Kidney epithelial cell (primary cell): ENCODE results near the gene MMD2. TPM values are rescaled to one million over a fixed set of nuclear protein-coding genes. Genes with fewer than 3 reads are reported as not detected.

ENCODE experiments used
- DNase-seq: peaks from one replicate; pipeline ENCODE4 v3.0.0-alpha.2; 2010; ENCODE audit warnings: low read depth
- H3K27me3 ChIP-seq: 2 replicates; pipeline ENCODE4 v1.6.0; 2011; ENCODE audit warnings: low read length; ENCODE audit not compliant: control insufficient read depth, insufficient read depth
- H3K36me3 ChIP-seq: 2 replicates; pipeline ENCODE4 v1.5.1; 2011; ENCODE audit warnings: low read length; ENCODE audit not compliant: control insufficient read depth, insufficient read depth
- H3K4me3 ChIP-seq: 2 replicates; pipeline ENCODE4 v1.5.1; 2011; ENCODE audit warnings: low read depth, mild to moderate bottlenecking, control low read depth, low read length
- CTCF ChIP-seq: IDR thresholded peaks from 2 replicates; pipeline ENCODE4 v1.5.1; 2011; ENCODE audit warnings: mild to moderate bottlenecking, moderate library complexity, low read length, control low read depth, inconsistent platforms; ENCODE audit not compliant: insufficient read depth, poor library complexity, severe bottlenecking
- total RNA-seq: library from RNA; depleted of rRNA; stranded (reverse); fragments of >200 nt; gene quantifications from 2 replicates; pipeline ENCODE4 v1.2.3, GENCODE V29; 2015

Gene MMD2
- total RNA-seq, 1 donor from 2014 or later: not detected

GRCh38 chr7:4916113-4916512 lies 42.9 kb downstream of the MMD2 start:
- TF ChIP-seq CTCF: no peak
- no peaks in the 10 kb centered on the region for H3K36me3 ChIP-seq
- no peaks in the 10 kb centered on the region for H3K27me3 ChIP-seq
- H3K4me3 ChIP-seq: no peak overlapping the region
- DNase-seq: no peak

- Histone ChIP-seq H3K4me3 (no peak overlapping the region), H3K27me3 (no peaks in the 10 kb centered on the region), H3K36me3 (no peaks in the 10 kb centered on the region)
- TF ChIP-seq CTCF: no peak
- no peak for DNase-seq
These were observed 47.7 kb downstream of the MMD2 start for GRCh38 chr7:4911111-4911828.

- DNase-seq: no peak
- H3K4me3 ChIP-seq: no peak overlapping the region
- no peaks in the 10 kb centered on the region for H3K36me3 ChIP-seq
- peaks cover 5% of the 10 kb centered on the region for H3K27me3 ChIP-seq
- TF ChIP-seq CTCF: no peak
These were observed 52.3 kb downstream of the MMD2 start for GRCh38 chr7:4906682-4907081.

GRCh38 chr7:4905171-4905570 lies 53.8 kb downstream of the MMD2 start:
- no peaks in the 10 kb centered on the region for H3K36me3 ChIP-seq
- no peak for DNase-seq
- no peak overlapping the region for H3K4me3 ChIP-seq
- H3K27me3 ChIP-seq: peaks cover 5% of the 10 kb centered on the region
- TF ChIP-seq CTCF: no peak

GRCh38 chr7:4904346-4904745 lies 54.6 kb downstream of the MMD2 start:
- H3K4me3 ChIP-seq: no peak overlapping the region
- H3K27me3 ChIP-seq: peaks cover 5% of the 10 kb centered on the region
- no peak for TF ChIP-seq CTCF
- H3K36me3 ChIP-seq: no peaks in the 10 kb centered on the region
- DNase-seq: no peak

- no peak for DNase-seq
- H3K27me3 ChIP-seq: no peaks in the 10 kb centered on the region
- no peak overlapping the region for H3K4me3 ChIP-seq
- no peak for TF ChIP-seq CTCF
- no peaks in the 10 kb centered on the region for H3K36me3 ChIP-seq
These were observed 63.2 kb downstream of the MMD2 start for GRCh38 chr7:4895766-4896165.
